Measurements from ENCODE around the gene PDLIM5. TPM values are rescaled to one million over a fixed set of nuclear protein-coding genes. Genes with fewer than 3 reads are reported as not detected.

PDLIM5 gene
- total RNA-seq, 1 donor from 2014 or later = 137 TPM

GRCh38 chr4:94497690-94498089 is 45.9 kb downstream of the PDLIM5 start:
- peaks cover 10% of the 10 kb centered on the region for H3K4me1 ChIP-seq
- H3K36me3 ChIP-seq = no peaks in the 10 kb centered on the region
- no peak for DNase-seq (ENCODE audit: extremely low spot score in 2 of 2)
- H3K9me3 ChIP-seq = no peaks in the 10 kb centered on the region
- intact Hi-C loops (cut with DNase I) = no loop called here
- no peak for TF ChIP-seq POLR2AphosphoS5 (IDR thresholded peaks at IDR 0.05; ENCODE audit: insufficient read depth in 1 of 2, low read depth in 1 of 2)
- TF ChIP-seq CTCF (IDR thresholded peaks at IDR 0.05) = no peak
- TF ChIP-seq POLR2A (IDR thresholded peaks at IDR 0.05) = no peak
- no peaks in the 10 kb centered on the region for H3K27me3 ChIP-seq
- H3K4me3 ChIP-seq = no peak overlapping the region
- H3K27ac ChIP-seq = no peak overlapping the region

GRCh38 chr4:94498502-94498901 is 46.8 kb downstream of the PDLIM5 start:
- DNase-seq (ENCODE audit: extremely low spot score in 2 of 2) = no peak
- no peaks in the 10 kb centered on the region for H3K9me3 ChIP-seq
- no peak overlapping the region for H3K27ac ChIP-seq
- H3K36me3 ChIP-seq = no peaks in the 10 kb centered on the region
- no peaks in the 10 kb centered on the region for H3K27me3 ChIP-seq
- intact Hi-C loops (cut with DNase I) = no loop called here
- H3K4me3 ChIP-seq = no peak overlapping the region
- TF ChIP-seq POLR2AphosphoS5 (IDR thresholded peaks at IDR 0.05; ENCODE audit: insufficient read depth in 1 of 2, low read depth in 1 of 2) (no peak), CTCF (IDR thresholded peaks at IDR 0.05) (no peak), POLR2A (IDR thresholded peaks at IDR 0.05) (no peak)
- H3K4me1 ChIP-seq = peaks cover 10% of the 10 kb centered on the region

GRCh38 chr4:94500685-94501084 is 48.9 kb downstream of the PDLIM5 start:
- no peak for DNase-seq (ENCODE audit: extremely low spot score in 2 of 2)
- Histone ChIP-seq H3K36me3 (no peaks in the 10 kb centered on the region), H3K4me1 (peaks cover 10% of the 10 kb centered on the region), H3K27ac (no peak overlapping the region), H3K27me3 (no peaks in the 10 kb centered on the region), H3K9me3 (no peaks in the 10 kb centered on the region), H3K4me3 (no peak overlapping the region)
- intact Hi-C loops (cut with DNase I) = no loop called here
- no peak for TF ChIP-seq CTCF (IDR thresholded peaks at IDR 0.05)
- no peak for TF ChIP-seq POLR2A (IDR thresholded peaks at IDR 0.05)
- no peak for TF ChIP-seq POLR2AphosphoS5 (IDR thresholded peaks at IDR 0.05; ENCODE audit: insufficient read depth in 1 of 2, low read depth in 1 of 2)

GRCh38 chr4:94504545-94504944 is 52.8 kb downstream of the PDLIM5 start:
- H3K27ac ChIP-seq = no peak overlapping the region
- H3K4me3 ChIP-seq = no peak overlapping the region
- H3K9me3 ChIP-seq = no peaks in the 10 kb centered on the region
- peaks cover 35% of the 10 kb centered on the region for H3K4me1 ChIP-seq
- TF ChIP-seq POLR2A (IDR thresholded peaks at IDR 0.05) (no peak), POLR2AphosphoS5 (IDR thresholded peaks at IDR 0.05; ENCODE audit: insufficient read depth in 1 of 2, low read depth in 1 of 2) (no peak), CTCF (IDR thresholded peaks at IDR 0.05) (no peak)
- no peaks in the 10 kb centered on the region for H3K36me3 ChIP-seq
- H3K27me3 ChIP-seq = no peaks in the 10 kb centered on the region
- DNase-seq (ENCODE audit: extremely low spot score in 2 of 2) = no peak
- intact Hi-C loops (cut with DNase I) = no loop called here

- Histone ChIP-seq H3K36me3 (no peaks in the 10 kb centered on the region), H3K4me1 (peaks cover 25% of the 10 kb centered on the region), H3K27ac (no peak overlapping the region), H3K4me3 (no peak overlapping the region), H3K9me3 (no peaks in the 10 kb centered on the region), H3K27me3 (no peaks in the 10 kb centered on the region)
- intact Hi-C loops (cut with DNase I) = no loop called here
- TF ChIP-seq CTCF (IDR thresholded peaks at IDR 0.05) (no peak), POLR2A (IDR thresholded peaks at IDR 0.05) (no peak), POLR2AphosphoS5 (IDR thresholded peaks at IDR 0.05; ENCODE audit: insufficient read depth in 1 of 2, low read depth in 1 of 2) (no peak)
- no peak for DNase-seq (ENCODE audit: extremely low spot score in 2 of 2)
Observed at GRCh38 chr4:94506822-94507221, 55.1 kb downstream of the PDLIM5 start.

All from vagina (tissue), 2 donors.